ENCODE data around the gene SCD5.

The SCD5 gene

DNA sequence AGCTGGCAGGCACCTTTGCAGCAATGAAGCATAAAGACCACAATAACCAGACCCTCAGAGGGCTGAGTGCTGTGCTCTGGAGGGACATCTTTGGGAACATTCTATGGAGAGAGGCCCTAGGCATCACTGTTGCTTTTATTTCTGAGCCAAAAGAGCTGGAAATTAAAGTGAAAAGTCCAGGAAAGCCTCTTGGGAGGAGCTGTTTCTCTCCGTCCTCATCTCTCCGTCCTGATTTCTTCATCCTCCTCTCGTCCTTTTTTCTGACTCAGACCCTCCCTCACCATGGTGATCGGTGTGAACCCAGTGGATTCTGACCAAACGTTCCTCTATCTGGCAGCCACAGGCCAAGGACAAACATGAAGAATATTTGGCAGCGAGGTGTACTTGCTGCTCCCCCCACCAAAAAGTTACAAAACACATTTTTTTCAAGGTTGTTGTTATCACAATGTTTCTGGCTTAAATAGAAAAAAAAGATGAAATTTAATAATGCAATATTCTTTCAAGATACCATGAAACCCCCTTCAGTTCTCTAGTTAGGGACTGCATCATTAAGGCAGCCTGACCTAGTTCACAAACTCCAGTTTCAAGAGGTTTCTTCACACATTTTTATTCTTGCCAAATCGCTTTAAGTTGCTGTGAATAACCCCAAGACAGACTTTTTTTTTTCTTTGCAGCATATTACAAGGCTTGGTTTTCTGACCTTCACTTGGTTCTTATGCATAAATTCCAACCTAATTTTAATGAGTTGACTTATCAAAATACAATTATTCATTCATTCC lies 80.2 kb downstream of the SCD5 start:
- DNase-seq, result no peak

DNA sequence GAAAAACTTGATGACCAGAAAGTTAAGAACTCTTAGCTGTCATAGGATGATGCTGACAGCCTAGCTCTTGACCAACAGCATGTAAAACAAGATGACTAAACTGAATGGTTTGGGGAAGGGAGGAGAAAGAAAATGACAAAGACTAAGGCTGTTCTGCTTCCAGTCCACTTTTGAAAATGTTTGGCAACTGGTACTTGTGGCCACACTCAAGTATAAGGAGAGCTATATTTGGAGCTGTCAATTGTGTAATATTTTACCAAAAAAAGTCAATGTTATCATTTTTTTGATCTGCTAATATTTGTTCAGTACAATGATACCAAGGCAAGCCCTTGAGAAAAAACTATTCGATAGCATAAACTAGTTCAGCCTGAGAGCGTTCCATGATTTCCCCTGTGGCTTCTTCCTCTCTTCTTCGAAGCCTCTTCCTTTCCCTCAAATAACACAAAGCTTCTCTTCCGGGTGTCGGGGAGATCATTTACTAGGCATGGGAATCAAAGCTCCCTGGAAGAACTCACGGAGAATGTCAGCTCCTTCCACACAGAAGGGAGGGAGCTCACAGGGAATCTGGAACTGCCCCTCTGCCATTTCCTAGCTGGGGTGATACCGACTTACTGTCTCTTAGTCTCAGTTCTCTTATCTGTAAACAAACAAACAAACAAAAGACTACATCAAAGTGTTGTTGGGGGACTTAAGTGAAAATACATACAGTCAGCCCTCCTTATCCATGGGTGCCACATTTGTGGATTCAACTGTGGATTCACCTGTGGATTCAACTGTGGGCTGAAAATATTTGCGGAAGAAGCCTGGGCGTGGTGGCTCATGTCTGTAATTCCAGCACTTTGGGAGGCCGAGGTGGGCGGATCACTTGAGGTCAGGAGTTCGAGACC lies 82.6 kb downstream of the SCD5 start:
- DNase-seq, result peak in 2 of 3 donors; percentile 6 to 24

DNA sequence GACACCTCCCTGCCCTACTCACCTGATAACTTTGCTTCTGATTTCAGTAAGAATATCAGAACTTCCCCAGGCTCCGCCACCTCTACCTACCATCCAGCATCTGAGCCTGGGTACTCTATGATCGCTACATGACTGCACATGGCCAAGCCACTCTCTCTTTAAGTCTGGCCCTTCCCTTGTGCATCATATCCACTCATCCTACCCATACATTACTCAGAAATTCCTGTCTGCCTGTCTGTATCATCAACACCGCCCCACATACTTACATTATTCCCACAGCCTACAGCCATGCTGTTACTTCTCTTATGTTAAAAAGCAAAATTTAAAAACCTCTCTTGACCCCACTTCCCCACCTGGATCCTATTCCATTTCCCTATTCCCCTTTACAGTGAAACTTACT lies 84.7 kb downstream of the SCD5 start:
- no peak for DNase-seq

DNA sequence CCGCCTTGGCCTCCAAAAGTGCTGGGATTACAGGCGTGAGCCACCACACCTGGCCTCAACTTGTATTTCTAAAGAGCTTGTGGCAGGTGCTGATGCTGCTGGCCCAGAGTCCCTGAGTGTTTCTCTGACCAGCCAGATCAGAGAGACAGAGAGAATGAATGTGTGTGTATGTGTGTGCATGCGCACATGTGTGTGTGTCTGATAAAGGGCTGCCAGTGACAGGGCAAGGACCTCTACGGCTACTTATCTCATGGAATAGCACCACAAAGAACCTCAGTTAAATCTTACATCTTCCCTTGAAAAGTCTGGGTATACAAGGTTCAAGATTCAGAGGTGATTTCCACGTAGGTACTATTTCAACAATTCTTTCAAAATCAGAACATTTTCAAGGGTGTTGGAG lies 86.0 kb downstream of the SCD5 start:
- DNase-seq, result no peak

DNA sequence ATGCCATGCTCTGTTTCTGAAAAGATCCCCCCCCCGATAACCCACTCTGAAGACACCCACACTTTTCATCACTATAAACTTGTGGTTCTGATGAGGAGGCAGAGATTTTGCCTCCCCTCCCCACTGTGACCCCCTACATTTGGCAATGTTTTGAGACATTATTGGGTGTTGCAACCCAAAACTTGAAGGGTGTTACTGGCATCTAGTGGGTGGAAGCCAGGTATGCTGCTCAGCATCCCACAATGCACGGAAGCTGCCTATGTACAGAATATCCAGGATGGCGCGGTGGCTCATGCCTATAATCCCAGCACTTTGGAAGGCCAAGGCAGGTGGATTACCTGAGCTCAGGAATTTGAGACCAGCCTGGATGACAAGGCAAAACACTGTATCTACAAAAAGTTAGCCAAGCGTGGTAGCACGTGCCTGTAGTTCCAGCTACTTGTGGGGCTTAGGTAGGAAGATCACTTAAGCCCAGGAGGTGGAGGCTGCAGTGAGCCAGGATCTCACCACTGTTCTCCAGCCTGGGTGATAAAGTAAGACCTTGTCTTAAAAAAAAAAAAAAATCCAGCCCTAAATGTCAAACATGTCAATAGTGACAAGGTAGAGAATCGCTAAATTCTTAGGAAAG lies 87.3 kb downstream of the SCD5 start:
- DNase-seq, result no peak

DNA sequence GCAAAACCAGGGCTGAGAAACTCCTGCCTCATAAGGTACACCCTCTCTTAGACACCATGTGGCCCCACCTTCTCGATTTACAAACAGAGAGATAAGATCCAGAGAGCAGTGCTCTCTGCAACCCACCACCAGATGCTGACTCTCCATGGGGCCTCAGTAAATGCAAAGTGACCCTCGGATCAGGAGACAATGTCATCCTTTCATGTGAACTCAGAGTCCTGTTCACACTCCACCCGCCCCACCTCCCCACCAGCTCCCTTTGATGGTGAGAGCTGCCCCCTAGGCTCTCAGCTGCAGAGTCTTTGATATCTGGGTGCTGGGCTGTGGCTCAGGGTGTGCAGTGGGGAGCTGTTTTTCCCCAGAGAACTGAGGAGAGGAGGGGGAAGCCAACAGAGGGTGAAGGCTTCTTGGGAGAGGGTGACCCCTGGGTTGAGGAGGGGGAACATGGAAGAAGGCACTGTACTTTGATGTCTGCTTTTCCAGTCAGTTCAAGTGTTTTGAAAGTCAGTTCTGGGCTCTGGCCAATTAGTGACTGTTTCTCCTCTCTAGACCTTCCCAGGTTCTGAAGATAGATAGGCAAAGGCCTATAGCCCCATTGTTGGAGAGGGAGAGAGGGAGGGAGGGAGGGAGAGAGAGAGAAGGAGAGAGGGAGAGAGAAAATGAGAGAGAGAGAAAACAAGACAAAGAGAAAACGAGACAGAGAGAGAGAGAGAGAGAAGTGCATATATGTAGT lies 88.2 kb downstream of the SCD5 start:
- DNase-seq, result no peak

DNA sequence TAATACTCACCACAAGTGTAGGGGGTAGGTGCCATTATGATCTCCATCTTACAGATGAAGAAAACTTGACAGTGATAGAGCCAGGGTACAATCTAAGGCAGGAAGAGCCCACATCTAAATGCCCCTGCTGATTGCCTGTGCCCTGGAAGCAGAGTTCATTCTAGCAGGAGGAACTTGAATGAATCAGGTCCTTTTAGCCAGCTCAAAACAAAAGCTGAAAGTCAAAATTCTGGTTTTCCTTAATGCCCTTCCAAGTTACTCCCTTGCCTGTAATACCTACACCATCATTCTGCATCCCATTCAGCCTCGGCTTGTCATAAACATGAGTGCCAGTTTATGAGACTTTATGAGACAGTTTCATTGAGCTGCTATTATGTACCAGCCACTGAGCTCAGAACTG lies 89.6 kb downstream of the SCD5 start:
- no peak for DNase-seq

DNA sequence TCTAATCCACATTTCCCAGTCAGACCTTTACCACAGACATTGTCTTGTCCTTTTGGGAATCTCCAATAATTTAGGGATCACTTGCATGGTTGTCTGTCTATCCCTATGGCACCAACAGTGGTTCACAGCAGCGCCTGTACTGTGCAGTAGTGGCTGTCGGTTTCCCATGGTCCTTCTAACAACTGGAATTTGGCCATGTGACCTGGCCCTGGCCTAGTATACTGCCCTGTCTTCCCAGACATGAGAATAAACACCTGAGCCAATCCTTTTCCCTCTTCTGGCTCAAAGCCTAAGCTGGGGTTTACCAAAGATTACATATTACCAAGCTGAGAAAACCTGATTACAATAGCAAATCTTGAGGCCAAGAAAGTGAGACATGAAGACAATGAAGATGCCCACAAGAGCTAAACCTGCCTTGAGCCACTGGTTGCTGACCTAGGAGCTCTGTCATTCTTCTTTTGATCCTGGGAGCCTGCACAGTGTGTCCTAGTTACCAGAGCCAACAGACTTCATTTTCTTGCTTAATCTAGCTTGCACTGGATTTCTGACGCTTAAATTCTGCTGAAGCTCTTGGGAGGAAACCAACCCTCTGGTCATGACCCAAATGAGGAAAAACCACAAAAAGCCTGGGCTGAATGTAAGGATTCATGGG lies 92.1 kb downstream of the SCD5 start:
- DNase-seq, result no peak

DNA sequence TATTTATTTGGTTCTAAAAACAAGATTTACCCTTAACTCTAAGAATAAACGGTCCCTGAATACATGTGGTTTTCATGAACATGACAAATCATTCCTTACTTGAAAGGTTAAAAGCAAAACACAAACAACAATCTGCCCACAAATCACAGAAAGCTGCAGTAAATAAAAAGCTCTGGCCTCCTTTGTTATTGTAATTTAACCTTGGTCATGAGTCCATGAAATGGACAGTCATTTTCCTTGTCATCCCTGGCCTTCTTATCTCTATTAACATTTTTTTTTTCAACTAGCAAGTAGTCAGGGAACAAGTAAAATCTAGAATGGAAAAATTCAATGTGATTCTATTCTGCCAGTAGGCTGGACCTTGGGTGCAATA lies 92.7 kb downstream of the SCD5 start:
- no peak for DNase-seq

DNA sequence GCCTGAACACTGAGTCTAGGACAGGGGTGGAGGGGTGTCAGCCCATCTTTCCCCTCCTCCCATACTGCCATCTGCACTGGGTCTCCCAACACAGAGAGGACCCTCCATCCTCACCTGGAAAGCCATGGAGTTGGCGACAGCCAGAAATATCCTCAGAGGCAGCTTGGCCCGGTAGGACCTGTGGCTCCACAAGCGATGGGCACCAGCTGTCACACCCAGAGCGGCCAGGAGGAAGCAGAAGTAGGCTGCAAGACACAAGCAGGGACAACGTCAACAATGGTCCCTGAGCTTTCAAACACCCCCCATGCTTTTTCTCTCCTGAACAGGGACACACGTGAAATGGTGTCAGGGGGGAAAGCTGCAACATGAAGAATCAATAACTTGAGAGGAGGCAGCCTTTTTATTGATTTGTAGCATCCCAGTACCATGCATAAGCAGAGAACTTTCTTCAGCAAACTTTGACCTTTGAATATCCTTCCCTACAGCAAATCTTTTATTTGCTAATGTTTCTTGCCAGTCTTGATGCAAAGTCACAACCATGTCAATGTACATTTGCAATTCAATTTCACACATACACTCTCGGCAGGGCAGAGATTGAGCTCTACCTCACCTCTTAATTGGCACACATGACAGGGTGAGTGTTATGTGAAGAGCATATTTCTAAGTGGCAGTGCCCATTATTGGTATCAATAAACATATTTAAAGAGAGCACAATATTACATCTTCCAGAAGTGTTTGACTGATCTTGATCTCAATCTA lies 93.2 kb downstream of the SCD5 start:
- no peak for DNase-seq

DNA sequence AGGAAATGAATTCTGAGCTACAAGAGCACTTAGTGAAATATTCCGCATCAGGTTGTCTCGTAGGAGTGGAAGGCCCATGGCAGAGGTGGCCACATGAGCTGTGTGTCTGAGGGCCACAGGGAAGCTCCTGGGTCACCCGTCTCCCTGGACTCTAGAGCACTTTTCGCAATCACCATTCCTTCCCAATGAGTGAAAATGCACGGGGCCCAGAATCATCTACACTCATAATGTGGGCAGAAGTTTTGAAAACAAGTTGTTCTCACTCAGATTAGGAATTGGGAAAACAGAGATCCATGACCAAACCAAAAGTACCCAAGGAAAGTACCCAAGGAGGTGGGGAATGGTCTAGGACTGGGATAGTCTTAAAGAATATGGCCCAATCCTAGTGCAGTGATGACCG lies 94.4 kb downstream of the SCD5 start:
- DNase-seq, result peak; percentile 5 to 25 (median 17)

DNA sequence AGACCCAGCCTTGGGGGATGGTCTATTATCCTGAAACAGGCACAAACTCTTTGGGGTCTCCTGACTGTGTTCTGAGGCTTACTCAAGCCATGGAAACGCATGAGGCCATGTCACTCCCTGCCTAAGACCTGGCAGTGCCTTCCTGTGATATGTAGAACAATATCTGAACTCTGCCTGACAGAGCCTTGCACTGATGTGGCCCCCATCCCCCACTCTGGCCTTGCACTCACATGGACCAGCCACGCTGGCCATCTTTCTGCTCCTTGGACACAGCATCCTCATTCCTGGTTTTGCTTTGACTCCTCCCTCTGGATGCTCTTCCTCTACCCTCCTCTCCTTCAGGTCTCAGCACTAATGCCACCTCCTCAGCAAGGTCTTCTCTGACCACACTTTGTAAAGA lies 100.2 kb downstream of the SCD5 start:
- no peak for DNase-seq

DNA sequence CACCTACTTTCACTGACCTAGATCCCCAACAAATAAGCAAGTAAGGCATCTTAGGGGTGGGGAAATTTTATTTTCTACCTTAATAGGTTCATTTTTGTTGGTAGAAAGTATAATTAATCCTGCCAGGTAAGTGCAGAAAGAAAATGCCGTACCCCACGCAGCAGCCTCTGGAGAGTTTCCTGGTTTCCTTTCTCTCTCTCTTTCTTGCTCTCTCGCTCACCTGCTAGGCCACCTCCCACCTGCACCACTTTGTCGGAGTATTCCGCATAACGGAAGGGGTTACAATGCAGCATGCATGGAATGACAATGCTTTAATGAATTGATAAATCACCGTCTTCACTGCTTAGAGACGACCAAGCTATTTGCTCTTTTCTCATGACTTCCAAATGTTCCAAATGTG lies 101.0 kb downstream of the SCD5 start:
- no peak for DNase-seq

DNA sequence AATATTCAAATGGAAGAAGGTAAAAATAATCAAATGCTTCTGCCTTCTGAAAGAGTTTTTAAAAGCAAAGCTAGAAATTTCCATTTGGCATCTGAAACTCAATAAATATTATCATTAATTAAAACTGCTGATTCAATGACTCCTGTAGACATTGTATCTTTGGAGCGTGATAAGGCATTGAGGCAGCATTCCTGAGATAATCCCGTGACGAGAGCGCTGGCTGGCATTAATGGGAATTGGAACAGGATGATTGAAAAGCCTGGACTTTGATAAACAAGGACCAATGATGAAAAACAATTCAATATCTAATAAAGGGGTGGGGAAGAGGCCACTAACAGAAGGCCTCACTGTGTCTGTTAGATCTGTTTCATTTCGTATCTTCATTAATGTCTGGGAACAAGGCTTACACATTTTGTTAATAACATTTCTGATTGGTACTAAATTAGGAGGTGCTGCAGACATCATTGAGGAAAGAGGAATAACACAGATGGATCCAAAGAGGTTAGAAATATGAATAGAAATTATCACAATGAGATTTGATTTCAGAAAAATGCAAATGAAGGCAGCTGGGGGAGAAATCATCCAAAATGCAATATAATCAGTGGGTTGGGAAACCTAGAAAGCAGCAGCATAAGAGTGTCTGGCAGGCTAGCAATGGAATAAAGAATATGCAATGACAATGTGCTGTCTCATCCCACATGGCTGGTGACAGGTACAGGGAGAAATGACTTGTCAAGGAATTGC lies 102.3 kb downstream of the SCD5 start:
- no peak for DNase-seq

DNA sequence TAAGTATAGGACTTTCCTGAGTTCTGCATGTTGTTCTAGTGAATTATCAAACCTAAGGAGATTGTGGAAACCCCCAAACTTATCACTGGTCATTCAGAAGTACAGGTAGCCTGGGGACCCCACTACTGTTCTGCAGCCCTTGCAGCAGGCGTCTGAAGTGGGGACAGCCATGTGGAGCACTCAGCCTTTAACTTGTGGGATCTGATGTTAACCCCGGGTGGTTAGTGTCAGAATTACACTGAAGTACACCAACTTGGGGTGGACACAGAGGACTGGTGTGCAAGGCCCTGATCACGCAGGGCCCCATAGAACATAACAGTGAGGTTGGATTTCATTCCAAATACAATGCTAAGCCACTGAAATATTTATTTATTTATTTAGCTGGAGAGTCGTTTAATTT lies 103.7 kb downstream of the SCD5 start:
- no peak for DNase-seq

DNA sequence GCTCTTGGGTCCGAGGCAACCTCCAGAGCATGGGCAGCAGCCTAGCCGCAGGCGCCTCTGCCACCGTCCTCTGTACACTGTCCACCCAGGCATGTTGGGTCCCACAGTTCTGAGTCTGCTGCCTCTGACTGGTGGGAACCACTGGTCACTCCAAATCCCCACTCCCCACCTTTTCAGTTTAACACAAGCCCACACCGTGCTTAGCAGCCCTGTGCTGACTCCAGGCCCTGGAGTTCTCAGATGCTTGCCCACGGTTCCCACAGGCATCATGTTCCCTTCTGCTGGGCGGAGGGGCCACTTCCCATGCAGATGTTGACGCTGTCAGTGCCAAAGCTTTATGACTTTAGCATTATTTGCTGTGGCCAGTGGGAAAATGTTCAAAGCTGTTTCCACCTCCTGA lies 104.5 kb downstream of the SCD5 start:
- DNase-seq, result no peak

DNA sequence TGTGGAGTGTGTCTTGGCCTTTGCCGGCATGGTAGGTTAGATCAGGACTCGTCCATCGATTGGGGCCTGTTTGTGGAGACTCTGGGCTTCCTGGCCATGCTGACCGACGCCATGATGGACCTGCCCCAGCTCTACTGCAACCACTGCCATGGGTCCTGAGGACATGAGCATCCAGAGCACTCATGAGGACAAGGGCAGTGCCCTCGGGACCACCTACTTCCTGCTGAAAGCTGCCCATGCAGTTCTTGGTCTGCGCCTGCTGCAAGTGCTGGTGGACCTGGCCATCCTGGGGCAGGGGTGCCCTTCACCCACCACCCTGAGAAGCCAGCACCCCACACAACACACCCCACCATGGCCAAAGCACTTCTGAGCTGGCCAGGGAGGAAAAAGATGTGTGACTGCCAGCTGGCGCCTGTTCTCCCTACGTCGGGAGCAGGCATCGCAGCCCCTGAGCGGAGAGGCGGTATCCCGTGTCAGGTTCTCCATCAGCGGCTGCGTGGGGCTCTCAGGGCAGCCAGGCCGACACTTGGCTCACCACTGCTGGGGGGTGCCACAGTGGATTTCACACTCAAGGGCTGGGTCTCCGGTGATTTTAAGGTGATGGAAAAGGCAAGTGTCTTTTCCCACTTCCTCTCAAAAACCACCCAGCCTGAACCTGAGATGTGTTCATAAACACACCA lies 106.4 kb downstream of the SCD5 start:
- DNase-seq, result no peak

DNA sequence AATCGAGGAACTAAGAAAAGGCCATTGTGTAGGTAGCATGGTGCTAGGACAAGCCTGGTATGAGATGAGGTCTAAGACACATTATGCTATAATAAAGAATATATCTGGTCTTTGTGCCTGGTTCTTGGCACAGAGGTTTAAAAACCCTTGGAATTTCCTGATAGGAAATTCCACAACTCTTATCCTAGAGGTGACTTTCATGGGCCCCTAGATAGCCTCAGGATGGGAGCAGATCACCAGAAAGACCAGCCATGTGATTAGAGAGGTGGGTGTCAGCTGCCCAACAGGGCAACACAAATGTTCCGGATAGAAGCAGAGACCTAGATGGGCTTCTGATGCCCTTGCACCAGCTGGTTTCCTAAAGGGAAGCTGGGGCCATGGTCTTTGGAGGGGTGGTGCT lies 107.2 kb downstream of the SCD5 start:
- no peak for DNase-seq

DNA sequence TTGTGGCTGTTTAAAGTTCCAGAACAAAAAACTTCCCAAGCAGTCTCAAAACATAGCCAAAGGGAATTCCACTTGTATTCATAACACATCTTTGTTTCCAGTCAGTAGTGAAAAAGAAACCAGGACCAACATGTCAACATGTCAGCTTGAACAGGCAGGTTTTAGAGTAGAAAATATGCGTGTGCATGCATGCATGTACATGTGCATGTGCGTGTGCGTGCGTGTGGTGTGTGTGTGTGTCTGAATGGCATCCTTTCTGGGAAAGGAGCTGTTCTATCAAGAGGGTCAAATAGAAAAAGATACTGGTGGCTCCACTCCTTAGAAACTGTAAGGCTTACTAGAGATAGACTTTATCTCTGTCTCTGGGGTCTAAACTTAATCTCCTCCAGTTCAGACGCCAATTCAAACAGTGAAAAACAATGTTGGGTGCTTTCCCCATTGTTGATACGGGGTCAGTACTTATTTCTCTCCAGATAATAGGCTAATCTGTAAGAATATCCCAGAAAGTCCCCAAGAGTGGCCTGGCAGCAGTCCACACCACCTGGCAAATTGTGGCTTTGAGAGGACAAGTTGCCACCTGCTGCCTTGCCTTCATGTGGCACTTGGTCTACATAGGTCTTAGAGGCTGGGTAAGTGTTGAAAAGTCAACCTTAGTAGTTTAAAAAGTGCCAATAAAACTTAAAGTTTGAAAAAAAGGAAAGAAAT lies 110.4 kb downstream of the SCD5 start:
- DNase-seq, result no peak

DNA sequence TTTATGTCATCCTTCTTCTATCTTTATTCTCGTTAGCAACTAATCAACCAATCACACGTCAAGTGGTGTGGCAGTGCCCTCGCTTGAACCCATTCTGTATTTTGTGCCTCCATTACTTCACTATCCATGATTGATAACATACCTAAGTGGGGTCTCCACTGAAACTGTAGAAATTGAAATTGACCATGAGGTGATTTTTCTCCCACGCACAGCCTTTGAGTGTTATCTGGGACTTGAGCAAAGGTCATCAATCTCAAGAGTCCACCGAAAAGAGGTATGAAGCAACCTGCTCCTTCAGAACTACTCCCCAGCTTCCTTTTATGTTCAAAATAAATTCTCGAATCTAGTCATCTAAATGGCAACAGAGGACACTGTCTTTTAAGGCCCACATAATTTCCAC lies 111.1 kb downstream of the SCD5 start:
- no peak for DNase-seq

Data from suppressor macrophage treated with lipopolysaccharide for 1 hour (primary cell).